Fibroblast of lung (primary cell): ENCODE results near the gene C1orf74.

ENCODE experiments used
- CTCF ChIP-seq, 2 donors: IDR thresholded peaks in 1 of 2; conservative IDR thresholded peaks in 1 of 2; 1 replicate in 1 of 2; 2 replicates in 1 of 2; pipeline ENCODE4 v1.5.1; 2011 to 2012; ENCODE audit warnings: low read length in 2 of 2, control low read depth in 1 of 2, inconsistent platforms in 1 of 2, low read depth in 1 of 2, mild to moderate bottlenecking in 1 of 2
- EZH2 ChIP-seq: IDR thresholded peaks from 2 replicates; pipeline ENCODE4 v1.5.1; 2012; ENCODE audit warnings: low read length, control low read depth, mild to moderate bottlenecking; ENCODE audit errors: missing control alignments

DNA sequence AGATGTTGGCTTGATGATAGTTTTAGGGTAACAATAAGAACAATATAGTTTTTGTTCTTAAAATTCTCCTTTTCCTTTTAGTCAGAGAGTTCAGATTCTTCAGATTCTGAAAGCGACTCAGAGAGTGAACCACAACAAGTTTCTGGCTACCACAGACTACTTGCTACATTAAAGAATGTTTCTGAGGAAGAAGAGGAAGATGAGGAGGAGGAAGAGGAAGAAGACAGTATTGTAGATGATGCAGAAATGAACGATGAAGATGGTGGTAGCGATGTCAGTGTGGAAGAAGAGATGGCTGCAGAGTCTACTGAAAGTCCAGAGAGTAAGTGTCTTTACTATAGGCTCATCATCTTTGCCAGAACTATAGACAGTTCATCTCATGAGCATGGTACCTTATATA is 46.4 kb upstream of the C1orf74 start:
- TF ChIP-seq CTCF (conservative IDR thresholded peaks at IDR 0.05 in 1 of 2, IDR thresholded peaks at IDR 0.05 in 1 of 2; ENCODE audit: low read depth in 1 of 2, low read length in 2 of 2) (no peak), EZH2 (no peak)
